H1 (cell line): ENCODE data around the gene DCPS. TPM values are rescaled to one million over a fixed set of nuclear protein-coding genes. Genes with fewer than 3 reads are reported as not detected.

Experiments
- CBX8 ChIP-seq: fragments of 300-800, 300-1000 bp; sonication (generic); IDR thresholded peaks from 2 replicates; pipeline ENCODE4 v1.7.1; 2016; ENCODE audit warnings: low read depth, low read length, borderline replicate concordance
- CEBPB ChIP-seq: IDR thresholded peaks from 2 replicates; pipeline ENCODE4 v1.6.1; 2012; ENCODE audit warnings: low read depth, low read length
- CHD7 ChIP-seq: fragments of 300-600 bp; sonication (generic); IDR thresholded peaks from 2 replicates; pipeline ENCODE4 v1.7.1; 2012; ENCODE audit warnings: low read length, moderate library complexity, mild to moderate bottlenecking, inconsistent platforms; ENCODE audit not compliant: insufficient replicate concordance
- GABPA ChIP-seq: IDR thresholded peaks from 2 replicates; pipeline ENCODE4 v1.6.1; 2011; ENCODE audit warnings: mild to moderate bottlenecking, low read length, moderate library complexity, borderline replicate concordance; ENCODE audit not compliant: insufficient read depth
- HDAC2 ChIP-seq, 2 experiments: fragments of 300-600 bp in 1 of 2; sonication (generic) in 1 of 2; IDR thresholded peaks; 2 replicates each; pipeline ENCODE4 v1.6.1; 2011 to 2012; ENCODE audit warnings: low read depth in 2 of 2, low read length in 2 of 2, mild to moderate bottlenecking in 2 of 2, moderate library complexity in 2 of 2, borderline replicate concordance in 1 of 2, inconsistent platforms in 1 of 2
- MAFK ChIP-seq: IDR thresholded peaks from 2 replicates; pipeline ENCODE4 v1.6.1; 2012; ENCODE audit warnings: low read depth, mild to moderate bottlenecking, improper control_type of control experiment, low read length
- POU5F1 ChIP-seq: IDR thresholded peaks from 2 replicates; pipeline ENCODE4 v1.6.1; 2011; ENCODE audit warnings: low read depth, mild to moderate bottlenecking, low read length, moderate library complexity
- SRF ChIP-seq: IDR thresholded peaks from 2 replicates; pipeline ENCODE4 v1.6.1; 2011; ENCODE audit warnings: mild to moderate bottlenecking, low read depth, low read length, moderate library complexity
- TEAD4 ChIP-seq: IDR thresholded peaks from 2 replicates; pipeline ENCODE4 v1.6.1; 2012; ENCODE audit warnings: low read depth, low read length, inconsistent platforms, mixed read lengths
- polyA plus RNA-seq, 7 experiments: library from polyadenylated mRNA; depleted of rRNA in 3 of 7; stranded (reverse) in 5 of 7; unstranded in 2 of 7; fragments of >200 nt in 5 of 7; fragments of 200-250 nt in 2 of 7; gene quantifications; 1 replicate in 5 of 7; 2 replicates in 1 of 7; 4 replicates in 1 of 7; pipeline versions ENCODE4 v1.2.1 to v1.2.3, GENCODE V29; 2011 to 2013; ENCODE audit warnings: missing spikeins in 2 of 7, mixed read lengths in 2 of 7
- total RNA-seq: library from RNA; stranded (reverse); fragmentation: NEBNext Ultra II Directional; extraction: Animal tissue kit (Norgen Biotek cat#: 25700); gene quantifications from 2 replicates; pipeline ENCODE4 v1.2.1, GENCODE V29; 2021

The DCPS gene
- total and polyA plus RNA-seq, 2 of the 8 experiments (the other 6 are each of a cell fraction or from before 2014, with no cell fraction given) = 24.6 to 55.2 TPM

- TF ChIP-seq CHD7 = no peak
- TF ChIP-seq GABPA = no peak
- no peak for TF ChIP-seq HDAC2 (IDR thresholded peaks at IDR 0.05; ENCODE audit: borderline replicate concordance in 1 of 2, low read depth in 2 of 2, low read length in 2 of 2)
- no peak for TF ChIP-seq CBX8
- no peak for TF ChIP-seq SRF
- TF ChIP-seq MAFK = no peak
- TF ChIP-seq POU5F1 = no peak
- no peak for TF ChIP-seq CEBPB
- TF ChIP-seq TEAD4 = no peak
Observed at GRCh38 chr11:126319374-126319740, 15.5 kb downstream of the DCPS start (continued).
